ENCODE measurements around the gene CEPT1.
"Not testable (repeated sequence)": the region's sequence is repeated elsewhere in the genome, so short reads cannot be mapped to it uniquely, and the experiment has no call there.

Gene CEPT1

DNA sequence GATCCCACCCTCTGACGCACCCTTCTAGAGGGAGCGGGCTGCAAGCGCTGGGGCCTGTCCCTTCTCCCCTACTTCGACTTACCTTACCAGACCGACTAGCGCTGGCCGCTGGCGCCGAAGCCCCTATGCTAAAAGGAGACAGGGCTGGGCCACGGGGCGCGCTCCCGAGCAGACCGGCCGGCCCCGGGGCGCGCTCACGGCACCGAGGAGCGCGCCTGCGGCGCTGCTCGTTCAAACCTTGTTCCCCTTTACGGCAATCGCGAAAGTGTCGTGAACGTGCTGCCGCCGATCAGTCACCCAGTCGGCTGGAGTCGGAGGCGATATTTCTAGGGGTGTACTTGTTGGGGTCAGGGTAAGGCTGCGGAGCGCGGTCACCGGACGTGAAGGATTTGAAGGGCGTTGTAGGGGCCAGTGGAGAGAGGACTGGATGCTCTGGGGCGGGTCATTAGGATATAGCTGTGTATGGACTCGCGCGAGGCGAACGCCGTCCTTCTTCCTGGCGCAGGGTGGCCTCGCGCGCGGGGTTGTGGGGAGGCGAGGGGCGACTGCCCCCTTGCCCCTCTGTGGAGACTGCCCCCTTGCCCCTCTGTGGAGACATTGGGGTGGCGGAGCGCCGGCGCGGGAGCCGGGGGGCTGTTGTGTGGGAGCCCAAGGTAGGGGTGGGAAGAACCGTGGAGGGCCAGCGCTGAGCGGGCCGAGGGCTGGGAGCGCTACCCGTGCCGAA, at the start of gene CEPT1, which contains the start of gene DRAM2:
Gene CEPT1 (plus strand): TSS at position 268 of the 724 bp plus-strand sequence. CDS start 7,492 bp downstream, outside the sequence.
Gene DRAM2 (minus strand): TSS at position 138 of the 724 bp plus-strand sequence. CDS start 8,539 bp downstream, outside the sequence.
- peak; percentile 96 for DNase-seq (ENCODE audit: low spot score)

DNA sequence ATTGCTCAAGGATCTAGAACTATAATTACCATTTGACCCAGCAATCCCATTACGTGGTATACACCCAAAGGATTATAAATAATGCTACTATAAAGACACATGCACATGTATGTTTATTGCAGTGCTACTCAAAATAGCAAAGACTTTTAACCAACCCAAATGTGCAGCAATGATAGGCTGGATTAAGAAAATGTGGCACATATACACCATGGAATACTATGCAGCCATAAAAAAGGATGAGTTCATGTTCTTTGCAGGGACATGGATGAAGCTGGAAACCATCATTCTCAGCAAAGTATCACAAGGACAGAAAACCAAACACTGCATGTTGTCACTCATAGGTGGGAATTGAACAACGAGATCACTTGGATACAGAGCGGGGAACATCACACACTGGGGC, 44.6 kb upstream of the CEPT1 start:
- DNase-seq (ENCODE audit: low spot score), result not testable (repeated sequence)

DNA sequence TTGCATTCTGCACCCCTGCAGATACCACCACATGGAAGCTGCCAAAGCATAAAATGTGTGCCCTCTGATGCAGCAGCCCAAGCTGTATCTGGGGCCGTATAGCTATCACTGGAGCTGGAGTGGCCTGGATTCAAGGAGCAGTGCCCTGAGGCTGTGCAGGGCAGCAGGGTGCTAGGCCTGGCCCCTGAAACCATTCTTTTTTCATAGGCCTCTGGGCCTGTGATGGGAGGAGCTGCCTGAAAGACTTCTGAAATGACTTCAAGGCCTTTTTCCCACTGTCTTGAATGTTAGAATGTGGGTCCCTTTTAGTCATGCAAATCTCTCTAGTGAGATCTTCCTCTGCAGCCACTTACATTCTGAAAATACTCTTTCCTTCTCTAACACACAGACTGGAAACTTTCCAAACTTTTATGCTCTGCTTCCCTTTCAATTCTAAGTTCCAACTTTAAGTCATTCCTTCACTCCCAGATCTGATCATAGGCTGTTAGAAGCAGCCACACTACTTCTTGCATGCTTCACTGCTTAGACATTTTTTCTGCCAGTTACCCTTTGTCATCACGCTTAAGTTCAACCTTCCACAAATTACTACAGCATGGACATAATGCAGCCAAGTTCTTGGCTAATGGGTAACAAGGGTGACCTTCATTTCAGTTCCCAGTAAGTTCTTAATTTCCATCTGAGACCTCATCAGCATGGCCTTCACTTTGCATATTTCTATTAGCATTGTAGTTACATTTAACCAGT, 42.5 kb upstream of the CEPT1 start:
- DNase-seq (ENCODE audit: low spot score), result no peak

DNA sequence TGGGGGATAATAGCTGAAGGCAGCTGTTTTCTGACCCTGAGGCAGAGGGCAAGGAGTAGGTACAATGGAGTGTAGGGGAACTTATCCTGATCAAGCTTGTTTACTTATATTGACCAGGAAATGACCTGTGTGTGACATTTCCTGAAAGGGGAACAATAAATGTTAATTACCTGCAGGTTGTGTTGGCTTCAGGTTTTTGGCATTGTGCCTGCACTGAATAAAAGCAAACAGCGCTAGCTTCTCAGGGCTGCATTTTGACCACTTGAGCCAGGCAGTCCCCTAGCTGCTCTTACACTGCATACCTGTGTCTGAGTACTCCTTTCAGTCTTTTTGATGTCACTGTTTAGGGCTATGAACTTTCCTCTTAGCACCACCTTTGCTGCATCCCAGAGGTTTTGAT, 40.7 kb upstream of the CEPT1 start:
- DNase-seq (ENCODE audit: low spot score), result no peak

DNA sequence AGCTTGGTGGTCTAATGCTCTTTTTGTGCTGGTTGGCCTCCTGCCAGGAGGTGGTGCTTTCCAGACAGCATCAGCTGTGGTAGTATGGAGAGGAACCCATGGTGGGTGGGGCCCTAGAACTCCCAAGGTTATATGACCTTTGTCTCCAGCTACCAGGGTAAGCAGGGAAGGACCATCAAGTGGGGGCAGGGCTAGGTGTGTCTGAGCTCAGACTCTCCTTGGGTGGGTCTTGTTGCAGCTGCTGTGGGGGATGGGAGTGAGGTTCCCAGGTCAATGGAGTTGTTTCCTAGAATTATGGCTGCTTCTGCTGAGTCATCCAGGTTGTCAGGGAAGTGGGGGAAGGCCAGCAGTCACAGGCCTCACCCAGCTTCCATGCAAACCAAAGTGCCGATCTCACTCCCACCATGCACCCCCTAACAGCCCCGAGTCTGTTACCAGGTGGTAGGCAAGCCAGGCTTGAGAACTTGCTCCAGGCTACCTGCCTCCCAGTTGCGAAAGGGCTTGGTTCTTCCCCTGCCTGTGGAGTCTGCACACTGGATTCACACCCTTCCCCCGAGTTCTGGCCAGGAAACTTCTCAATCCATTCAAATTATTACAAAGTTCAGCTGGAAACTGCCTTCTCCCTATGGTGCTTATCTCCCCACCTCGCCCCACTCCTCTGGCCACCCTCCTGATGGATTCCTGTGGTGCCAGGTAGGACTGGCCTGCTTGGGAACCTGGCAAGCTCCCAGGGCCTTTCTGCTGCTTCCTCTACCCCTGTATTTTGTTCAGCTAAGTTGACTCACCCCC, 38.0 kb upstream of the CEPT1 start:
- no peak for DNase-seq (ENCODE audit: low spot score)

DNA sequence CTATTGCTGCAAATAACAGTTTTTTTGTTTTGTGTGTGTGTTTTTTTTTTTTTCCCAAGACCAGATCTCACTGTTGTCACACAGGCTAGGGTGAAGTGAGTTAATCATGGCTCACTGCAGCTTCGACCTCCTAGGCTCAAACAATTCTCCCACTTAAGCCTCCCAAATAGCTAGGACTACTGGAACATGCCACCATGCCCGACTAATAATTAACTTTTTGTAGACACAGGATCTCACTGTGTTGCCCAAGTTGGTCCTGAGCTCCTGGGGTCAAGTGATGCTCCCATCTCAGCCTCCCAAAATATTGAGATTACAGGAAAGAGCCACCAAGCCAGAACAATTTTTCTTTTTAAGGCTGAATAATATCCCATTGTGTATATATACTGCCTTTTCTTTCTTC, 35.0 kb upstream of the CEPT1 start:
- DNase-seq (ENCODE audit: low spot score), result no peak

DNA sequence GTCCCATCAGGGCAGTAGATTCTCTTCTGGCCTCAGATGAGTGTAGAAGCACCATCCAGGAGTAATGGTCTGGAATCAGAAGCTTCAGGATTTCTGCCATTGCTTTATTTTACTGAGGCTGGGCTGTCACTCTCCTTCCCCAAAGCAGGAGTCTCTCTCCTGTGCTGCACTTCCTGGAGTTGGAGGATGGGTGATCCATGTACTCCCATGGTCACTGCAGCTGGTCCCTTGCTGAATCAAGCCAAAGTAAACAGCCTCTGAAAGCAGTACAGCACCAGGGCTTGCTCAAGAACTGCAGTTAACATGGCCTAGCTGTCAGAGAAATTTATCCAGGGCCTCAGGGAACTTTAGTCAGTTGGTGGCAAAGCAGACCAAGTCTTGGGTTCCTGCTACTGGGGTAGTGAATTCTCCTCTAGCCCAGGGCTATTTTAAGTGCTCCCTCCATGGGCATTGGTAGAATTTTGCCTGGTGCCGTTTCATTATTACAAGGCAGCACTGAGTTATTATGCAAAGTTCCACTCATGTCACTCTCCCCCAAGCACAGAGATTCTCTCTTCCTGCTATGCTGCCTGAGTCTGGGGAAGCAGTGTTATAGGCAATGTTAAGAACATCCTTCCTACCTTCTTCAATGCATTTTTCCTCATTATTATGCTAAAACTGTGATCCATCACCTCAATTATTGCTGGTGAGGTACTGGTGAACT, 29.7 kb upstream of the CEPT1 start:
- DNase-seq (ENCODE audit: low spot score), result no peak

DNA sequence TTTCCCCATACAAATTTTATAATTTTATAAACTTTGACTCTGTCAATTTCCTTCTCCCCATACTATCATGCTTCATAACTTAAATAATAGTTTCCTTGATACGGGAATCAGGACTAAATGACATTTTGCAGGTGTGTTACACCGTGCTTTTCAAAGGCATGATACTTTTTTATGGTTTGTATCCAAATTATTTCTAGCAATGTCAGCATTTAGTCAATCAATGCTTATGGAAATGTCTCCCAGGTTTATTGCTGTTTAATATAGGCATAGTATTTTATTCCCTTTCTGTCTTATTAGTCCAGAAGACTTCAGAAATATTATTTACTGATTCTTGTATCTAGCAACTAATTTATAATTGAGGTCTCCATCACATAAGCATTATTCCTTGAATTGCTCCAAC, 23.5 kb upstream of the CEPT1 start:
- no peak for DNase-seq (ENCODE audit: low spot score)

DNA sequence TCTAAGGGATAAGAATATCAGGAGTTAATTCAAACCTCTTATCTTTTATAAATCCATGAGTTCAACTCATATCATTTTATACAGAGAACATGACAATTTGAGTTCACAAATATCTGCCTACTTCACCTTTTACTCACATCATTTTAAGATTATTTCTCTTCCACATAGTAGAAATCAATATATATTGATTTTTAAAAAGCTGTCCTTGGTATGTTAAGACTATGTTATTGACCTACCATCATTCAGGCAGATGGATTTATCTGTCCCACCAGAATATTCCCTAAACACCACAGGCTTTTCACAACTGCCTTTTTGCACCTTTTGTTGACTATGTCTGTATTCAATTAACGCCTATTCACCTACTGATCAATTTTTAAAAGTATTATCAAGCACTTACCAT, 13.7 kb upstream of the CEPT1 start:
- no peak for DNase-seq (ENCODE audit: low spot score)

DNA sequence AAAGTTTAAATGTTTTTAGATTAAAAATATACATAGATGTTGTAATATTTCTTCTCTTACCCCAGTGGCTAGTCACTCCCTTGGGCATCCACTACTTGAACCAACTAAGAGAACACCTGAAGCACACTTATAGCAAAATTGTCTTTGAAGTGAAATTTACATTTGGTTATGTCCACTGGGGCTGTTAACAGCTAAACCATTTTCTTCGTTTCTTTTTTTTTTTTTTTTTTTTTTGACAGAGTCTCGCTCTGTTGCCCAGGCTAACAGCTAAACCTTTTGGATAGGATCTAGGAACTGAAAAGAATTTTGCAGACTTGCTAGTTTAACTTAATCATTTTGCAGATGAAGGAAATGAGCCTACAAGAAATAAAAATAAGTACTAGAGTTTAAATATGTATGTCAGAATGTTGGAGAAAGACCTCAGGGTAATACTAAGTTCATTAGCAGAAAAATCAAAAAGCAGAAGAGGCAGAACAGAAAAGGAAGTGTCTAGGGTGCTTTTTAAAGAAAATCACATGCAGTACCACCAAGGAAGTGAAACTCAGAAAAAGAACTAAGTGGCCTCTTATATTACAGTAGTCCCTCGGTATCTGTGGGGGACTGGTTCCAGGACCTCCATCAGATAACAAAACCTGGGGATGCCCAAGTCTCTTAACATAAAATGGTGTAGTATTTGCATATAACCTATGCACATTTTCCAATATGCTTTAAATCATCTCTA, 11.9 kb upstream of the CEPT1 start:
- no peak for DNase-seq (ENCODE audit: low spot score)

DNA sequence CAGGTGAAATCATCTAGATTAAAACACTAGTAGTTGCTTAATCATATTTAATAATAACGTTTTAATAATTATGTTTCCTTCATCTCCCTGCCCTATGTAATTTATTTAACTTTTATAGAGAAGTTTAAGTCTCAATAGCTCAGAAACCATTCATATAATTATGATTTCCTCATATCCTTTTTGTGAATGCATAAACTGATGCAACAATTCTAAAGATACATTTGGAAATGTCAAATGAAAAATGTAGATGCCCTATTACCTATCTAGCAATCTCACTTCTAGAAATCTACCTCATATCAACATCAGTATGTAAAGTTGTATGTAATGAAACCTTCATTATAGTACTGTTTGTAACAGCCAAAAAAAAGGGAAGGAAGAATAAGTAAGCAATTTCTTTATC, 10.6 kb upstream of the CEPT1 start:
- no peak for DNase-seq (ENCODE audit: low spot score)

DNA sequence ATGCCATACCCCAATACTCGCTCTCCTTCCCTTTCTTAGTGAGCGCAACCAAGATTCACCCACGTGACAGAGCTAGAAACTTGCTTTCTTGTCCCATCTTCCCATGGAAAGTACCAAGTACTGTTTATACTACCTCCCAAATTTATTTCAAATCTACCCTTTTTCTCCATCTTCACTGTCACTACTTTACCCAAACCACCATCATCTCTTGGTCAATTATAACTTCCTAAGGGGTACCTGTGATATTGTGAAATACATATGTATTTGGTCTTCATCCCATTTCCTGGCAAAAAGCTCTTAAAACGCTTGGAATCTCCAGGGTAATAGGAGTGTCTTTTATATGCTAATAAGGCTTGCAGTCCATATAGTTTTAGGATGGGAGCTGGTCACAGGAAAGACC, 8.3 kb upstream of the CEPT1 start:
- DNase-seq (ENCODE audit: low spot score), result no peak

DNA sequence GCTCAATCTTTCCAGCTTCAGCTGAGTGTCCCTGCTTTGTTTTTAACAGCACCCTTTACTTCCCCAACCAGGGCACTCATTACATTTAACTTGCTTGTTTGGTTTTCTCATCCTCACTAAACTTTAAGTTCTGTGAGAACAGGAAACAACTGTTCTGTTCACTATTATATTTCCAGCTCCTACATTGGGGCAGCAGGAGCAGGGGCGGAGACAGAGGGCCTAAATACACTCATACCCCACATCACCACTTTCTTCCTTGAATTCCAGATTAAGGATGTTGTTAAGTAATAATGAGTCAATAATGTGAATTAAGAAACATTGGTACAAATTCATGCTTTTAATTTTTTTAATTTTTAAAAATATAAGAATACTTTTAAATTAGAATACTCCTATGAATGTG, 6.2 kb upstream of the CEPT1 start:
- DNase-seq (ENCODE audit: low spot score), result no peak

DNA sequence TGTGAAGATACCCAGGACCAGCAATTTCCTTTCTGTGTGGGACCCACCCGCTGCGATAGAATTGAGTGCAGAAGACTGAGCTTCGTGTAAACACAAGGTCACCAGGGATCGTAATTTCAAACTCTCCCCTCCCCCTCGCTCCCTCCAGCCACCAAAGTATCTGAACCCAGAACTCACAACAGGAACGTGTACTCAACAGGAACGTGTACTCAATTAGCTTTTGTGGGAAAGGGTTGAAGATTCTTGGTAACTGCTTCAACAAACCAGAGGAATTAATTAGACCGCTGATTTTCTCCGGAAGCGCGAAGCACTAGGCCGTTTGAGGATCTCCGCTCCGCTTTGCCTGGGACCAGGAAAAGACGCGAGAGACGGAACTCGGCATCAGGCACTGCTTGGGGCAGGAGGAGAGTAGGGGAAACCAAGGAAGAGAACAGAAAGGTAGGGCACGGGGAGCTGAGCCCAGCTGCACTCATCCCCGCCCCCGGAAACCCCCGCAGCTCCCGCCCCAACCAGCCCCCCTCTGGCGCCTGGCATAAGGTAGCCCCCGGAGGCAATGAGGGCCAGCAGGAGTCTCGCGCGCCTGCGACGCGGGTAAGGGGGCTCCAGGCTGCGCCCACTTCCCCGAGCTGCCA, 583 bp upstream of the CEPT1 start:
- peak; percentile 37 for DNase-seq (ENCODE audit: low spot score)

DNA sequence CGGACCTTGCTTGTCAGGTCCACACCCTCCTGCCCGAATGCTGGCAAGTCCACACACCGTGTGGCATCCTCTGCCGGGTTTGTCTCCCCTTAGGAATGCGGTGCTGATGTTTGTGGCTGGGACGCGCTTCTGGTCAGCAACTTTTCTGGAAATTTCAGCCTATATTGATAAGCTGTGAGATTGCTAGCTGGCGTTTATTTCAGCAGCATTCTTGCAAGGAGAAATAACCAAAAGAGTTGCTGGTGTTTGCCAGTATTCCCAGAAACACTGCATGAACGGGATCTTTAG, 601 bp downstream of the CEPT1 start:
- peak; percentile 6 for DNase-seq (ENCODE audit: low spot score)

DNA sequence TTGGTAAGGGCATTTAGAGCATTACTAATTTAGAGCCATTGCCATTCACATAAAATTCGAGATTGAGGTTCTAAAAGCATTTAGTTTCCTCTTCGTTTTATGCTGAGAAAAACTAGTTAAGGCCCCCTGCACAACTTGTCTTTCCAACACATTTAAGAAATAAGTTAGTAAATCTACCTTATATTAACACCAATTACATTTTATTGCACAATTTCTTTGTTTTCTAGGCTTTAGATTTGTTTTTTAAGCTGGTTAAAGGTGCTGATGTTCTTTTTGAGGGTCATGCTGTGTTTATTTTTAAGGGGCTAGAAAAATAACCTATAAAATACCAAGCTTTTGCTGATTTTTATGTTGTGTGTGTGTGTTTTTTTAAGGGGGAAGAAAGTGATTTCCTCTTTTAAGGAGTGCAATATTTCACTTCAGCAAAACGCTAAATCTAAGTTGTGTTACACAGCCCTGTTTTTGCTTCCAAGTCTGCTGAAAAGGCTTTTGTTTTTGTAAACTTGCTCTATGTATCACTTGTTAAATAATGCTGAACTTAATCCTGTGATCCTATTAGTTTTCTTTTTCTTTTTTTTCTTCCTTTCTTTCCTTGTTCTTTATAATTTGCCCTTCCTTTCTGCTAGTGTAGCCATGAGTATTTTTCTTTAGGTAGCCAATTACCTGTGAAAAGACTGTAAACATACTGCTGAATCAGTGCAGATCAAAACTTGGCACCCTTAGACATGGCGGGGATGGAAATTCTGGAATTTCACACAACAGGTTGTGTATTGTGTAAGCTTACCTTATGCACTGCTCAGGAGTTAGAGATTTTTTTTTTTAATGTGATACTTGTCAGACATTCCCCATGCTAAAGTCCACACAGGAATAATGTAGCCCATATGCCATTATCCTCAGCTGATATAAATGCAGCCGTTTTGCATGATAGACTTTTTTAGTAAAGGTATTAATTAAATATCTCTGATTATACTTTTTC, 1.5 kb downstream of the CEPT1 start:
- no peak for DNase-seq (ENCODE audit: low spot score)

DNA sequence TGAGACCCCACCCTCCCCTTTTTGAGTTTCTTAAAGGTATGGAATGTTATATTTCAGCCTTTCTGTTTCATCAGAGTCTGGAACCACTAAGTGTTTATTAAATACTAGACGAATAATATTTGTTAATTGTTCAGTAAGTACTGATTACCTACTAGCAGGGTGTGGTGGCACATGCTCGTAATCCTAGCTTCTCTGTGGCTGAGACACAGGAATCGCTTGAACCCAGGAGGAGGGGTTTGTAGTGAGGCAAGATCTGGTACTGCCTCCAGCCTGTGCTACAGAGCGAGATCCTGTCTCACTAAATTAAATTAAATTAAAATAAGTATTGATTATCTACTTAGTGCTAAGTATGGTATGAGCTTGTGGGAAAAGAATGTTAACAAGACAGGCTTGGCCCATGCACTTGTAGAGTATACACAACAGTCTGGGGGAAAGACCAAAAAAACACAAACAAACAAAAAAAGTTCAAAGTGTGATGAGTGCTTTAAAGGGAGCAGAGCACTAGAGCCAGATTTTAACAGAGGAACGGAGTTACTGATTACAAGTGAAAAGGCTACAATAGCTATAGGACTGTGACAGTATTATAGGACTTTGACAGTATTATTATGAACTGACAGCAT, 2.4 kb downstream of the CEPT1 start:
- DNase-seq (ENCODE audit: low spot score), result no peak

DNA sequence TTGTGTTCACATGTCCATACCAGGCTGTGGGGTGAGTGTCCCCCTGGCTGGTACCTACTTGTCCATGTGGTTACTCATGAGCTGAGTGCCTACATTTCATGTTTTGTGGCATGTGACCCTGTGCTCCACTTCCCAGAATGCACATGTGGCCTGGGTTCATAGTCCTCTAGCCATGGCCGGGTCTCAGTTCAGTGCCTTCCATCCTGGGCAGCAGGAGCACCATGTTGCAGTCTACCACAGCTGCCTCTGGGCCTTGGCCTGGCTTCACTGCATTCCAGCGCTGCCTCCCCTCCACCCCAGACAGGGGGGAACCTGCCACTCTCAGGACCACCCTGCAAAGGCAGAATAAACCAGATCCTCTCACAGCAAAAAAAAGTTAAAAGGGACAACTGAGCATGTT, 5.5 kb downstream of the CEPT1 start:
- DNase-seq (ENCODE audit: low spot score), result no peak

DNA sequence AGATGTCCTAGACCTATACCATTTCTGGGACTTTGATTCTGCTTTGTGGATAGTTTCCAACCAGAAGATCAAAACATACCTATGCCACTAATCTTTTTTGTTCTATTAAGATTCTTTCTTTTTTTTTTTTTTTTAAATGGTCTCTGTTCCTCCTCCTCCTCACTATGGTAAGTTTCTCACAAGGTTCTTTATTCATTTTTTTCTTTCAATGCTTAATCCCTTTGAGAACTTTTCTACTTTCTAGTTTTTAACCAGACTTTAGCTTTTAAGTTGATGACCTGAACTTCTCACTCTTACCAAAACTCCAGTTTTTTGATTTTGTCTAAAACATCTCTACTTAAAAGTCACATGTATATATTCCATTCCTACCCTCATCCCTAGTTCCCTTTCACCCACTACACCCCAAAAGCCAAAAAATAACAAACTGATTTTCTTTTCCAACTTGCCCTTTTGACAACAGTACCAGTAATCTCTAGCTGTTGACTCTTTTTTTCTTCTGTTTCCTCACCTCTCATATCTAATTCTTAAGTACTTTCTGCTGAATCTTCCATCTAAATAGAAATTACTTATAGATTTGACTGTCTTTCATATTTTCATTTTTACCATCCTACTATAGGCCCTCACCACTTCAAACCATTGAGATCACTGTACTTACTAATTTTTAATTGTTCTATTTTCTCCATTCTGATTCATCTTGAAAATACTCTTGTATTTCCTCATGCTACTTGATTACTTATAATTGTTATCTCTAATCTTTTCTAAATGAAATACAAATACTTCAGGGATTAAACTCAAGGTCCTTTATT, 6.1 kb downstream of the CEPT1 start:
- DNase-seq (ENCODE audit: low spot score), result peak; percentile 8

All from activated CD4-positive, alpha-beta T cell treated with anti-CD3 and anti-CD28 coated beads, Interleukin-2, Interleukin-4, amounts not matched to agents 100 ng/mL and 50 ng/mL, durations not matched to agents 16 hours and 8 hours (primary cell).